ENCODE measurements around the gene TBC1D14. TPM values are rescaled to one million over a fixed set of nuclear protein-coding genes. Genes with fewer than 3 reads are reported as not detected.
A peak's percentile ranks its signal among the peaks of the same experiment; 100 is the strongest.

Gene TBC1D14
- total and polyA plus RNA-seq, 9 of the 15 experiments (the other 6 are each of a cell fraction or from before 2014, with no cell fraction given): 2.1 to 59.6 (median 44.8) TPM

DNA sequence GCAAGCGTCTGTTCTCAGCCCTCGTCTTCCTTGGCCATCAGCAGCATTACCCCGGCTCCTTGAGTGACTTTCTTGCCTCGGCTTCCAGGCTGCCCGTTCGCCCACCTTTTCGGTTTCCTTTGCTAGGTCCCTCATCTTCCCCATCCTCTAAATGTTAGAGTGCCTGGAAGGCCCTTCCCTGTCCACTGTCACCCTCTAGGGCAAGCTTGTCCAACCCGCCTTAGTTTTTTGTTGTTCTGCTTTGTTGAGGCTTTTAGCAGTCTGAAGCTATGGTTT, 62.7 kb downstream of the TBC1D14 start:
- no peaks in the 10 kb centered on the region for H3K9me1 ChIP-seq (ENCODE audit: control insufficient read depth, insufficient read depth, low read length)
- BruUV-seq (replicated peaks): no TSS peak
- no peak overlapping the region for H2AFZ ChIP-seq (ENCODE audit: low read depth, low read length)
- in situ Hi-C loops (cut with MboI) (no loop called here), intact Hi-C loops (cut with micrococcal nuclease) (no loop called here)
- H3K4me3 ChIP-seq: no peak overlapping the region
- peak; percentile 50; the same call in 2 of the 3 replicates for ATAC-seq
- H3K27ac ChIP-seq (ENCODE audit: extremely low read depth, low read depth, low read length): no peak overlapping the region
- no peak for FAIRE-seq
- H3K79me2 ChIP-seq (ENCODE audit: control insufficient read depth, insufficient read depth, low read length): peaks cover 43% of the 10 kb centered on the region
- peaks cover 3 to 14% of the 10 kb centered on the region in 2 experiments for H3K4me1 ChIP-seq (replicated peaks in 1 of 2; ENCODE audit: control insufficient read depth in 2 of 2, insufficient read depth in 2 of 2, low read length in 2 of 2)
- H3K9me3 ChIP-seq (replicated peaks; ENCODE audit: control insufficient read depth, insufficient read depth, low read depth, low read length): no peaks in the 10 kb centered on the region
- H3K9ac ChIP-seq (ENCODE audit: insufficient read depth in 1 of 2, low read depth in 2 of 2, low read length in 2 of 2): peak overlapping the region in 1 of 2 experiments; percentile 22; a peak in 1 of 4 replicates
- H4K20me1 ChIP-seq (replicated peaks; ENCODE audit: control insufficient read depth, insufficient read depth, low read length): peaks cover 35% of the 10 kb centered on the region
- TF ChIP-seq CBX2 (IDR thresholded peaks at IDR 0.05; ENCODE audit: insufficient read depth, low read length, poor library complexity, severe bottlenecking) (no peak), CBX5 (IDR thresholded peaks at IDR 0.05; ENCODE audit: borderline replicate concordance, low read depth) (no peak), DIDO1 (tag; IDR thresholded peaks at IDR 0.05; ENCODE audit: low read depth) (no peak), HMG20A (CRISPR knock-in tag; conservative IDR thresholded peaks at IDR 0.05) (no peak)
- H3K36me3 ChIP-seq (ENCODE audit: control insufficient read depth, insufficient read depth, low read length): peaks cover 56% of the 10 kb centered on the region; the same call in 2 of the 3 replicates
- CTCF ChIA-PET (ENCODE audit: low intra/inter-chr PET ratio): interaction anchor here (0.7 kb wide), 1 partner anchor 60 kb away, joined by 3 read pairs; no protein-coding TSS in a partner anchor
- H3K27me3 ChIP-seq (ENCODE audit: control insufficient read depth in 2 of 2, insufficient read depth in 2 of 2, low read length in 2 of 2): no peaks in the 10 kb centered on the region
- POLR2A ChIA-PET: interaction anchor here (0.6 to 1.3 kb wide), 4 partner anchors 9 to 83 kb away, joined by 3 to 4 read pairs (median 4); no protein-coding TSS in a partner anchor
- DNase-seq (ENCODE audit: extremely low read depth in 1 of 4, low spot score in 3 of 4): peak in 1 of 4 experiments; percentile 34
- no peak overlapping the region for H3K4me2 ChIP-seq (ENCODE audit: insufficient read depth, low read length)
- WGBS (ENCODE audit: insufficient coverage, low coverage, missing lambda C conversion rate): 56% methylated on average over 8 of the region's 8 CpGs

- in situ Hi-C loops (cut with MboI): no loop called here
- 90% methylated on average over 9 of the region's 9 CpGs for WGBS (ENCODE audit: insufficient coverage, low coverage, missing lambda C conversion rate)
- H3K27me3 ChIP-seq (ENCODE audit: control insufficient read depth in 2 of 2, insufficient read depth in 2 of 2, low read length in 2 of 2): no peaks in the 10 kb centered on the region
- H3K9me3 ChIP-seq (replicated peaks; ENCODE audit: control insufficient read depth, insufficient read depth, low read depth, low read length): no peaks in the 10 kb centered on the region
- no peak overlapping the region for H3K9ac ChIP-seq (ENCODE audit: insufficient read depth in 1 of 2, low read depth in 2 of 2, low read length in 2 of 2)
- H3K4me3 ChIP-seq: no peak overlapping the region
- no peak for ATAC-seq
- peaks cover 35% of the 10 kb centered on the region for H4K20me1 ChIP-seq (replicated peaks; ENCODE audit: control insufficient read depth, insufficient read depth, low read length)
- H3K4me1 ChIP-seq (replicated peaks in 1 of 2; ENCODE audit: control insufficient read depth in 2 of 2, insufficient read depth in 2 of 2, low read length in 2 of 2): peaks cover 3 to 14% of the 10 kb centered on the region in 2 experiments
- H3K79me2 ChIP-seq (ENCODE audit: control insufficient read depth, insufficient read depth, low read length): peaks cover 43% of the 10 kb centered on the region
- H3K4me2 ChIP-seq (ENCODE audit: insufficient read depth, low read length): no peak overlapping the region
- peaks cover 50% of the 10 kb centered on the region; the same call in 2 of the 3 replicates for H3K36me3 ChIP-seq (ENCODE audit: control insufficient read depth, insufficient read depth, low read length)
- ChIA-PET POLR2A (interaction anchor here (1.8 kb wide), 1 partner anchor 12 kb away, joined by 9 read pairs; no protein-coding TSS in a partner anchor), CTCF (ENCODE audit: low intra/inter-chr PET ratio) (interaction anchor here (0.6 kb wide), 1 partner anchor 40 kb away, joined by 4 read pairs; no protein-coding TSS in a partner anchor)
- DNase-seq (ENCODE audit: extremely low read depth in 1 of 4, low spot score in 3 of 4): no peak
- no peak overlapping the region for H2AFZ ChIP-seq (ENCODE audit: low read depth, low read length)
- FAIRE-seq: peak; percentile 54
- no peaks in the 10 kb centered on the region for H3K9me1 ChIP-seq (ENCODE audit: control insufficient read depth, insufficient read depth, low read length)
- intact Hi-C loops (cut with micrococcal nuclease): no loop called here
- no peak overlapping the region for H3K27ac ChIP-seq (ENCODE audit: extremely low read depth, low read depth, low read length)
- BruUV-seq (replicated peaks): no TSS peak
- TF ChIP-seq BRF2 (IDR thresholded peaks at IDR 0.05; ENCODE audit: borderline replicate concordance, insufficient read depth, insufficient read length) (no peak), ZNF197 (CRISPR knock-in tag; IDR thresholded peaks at IDR 0.05; ENCODE audit: low read depth) (no peak)
Measured at GRCh38 chr4:6972911-6973310, 63.3 kb downstream of the TBC1D14 start.

Data from K562 (cell line).